Keratinocyte (primary cell): ENCODE data around the gene HDGFL2. TPM values are rescaled to one million over a fixed set of nuclear protein-coding genes. Genes with fewer than 3 reads are reported as not detected.

Experiments
- DNase-seq: peaks from one replicate; pipeline ENCODE4 v3.0.0-alpha.2; 2011; ENCODE audit warnings: low read depth, missing footprints, low spot score
- FAIRE-seq: peaks from 2 replicates; lab custom pipeline; 2011; peaks lifted over from hg19 to GRCh38; lab: Jason Lieb, UNC
- H2AFZ ChIP-seq: 2 replicates; pipeline ENCODE4 v1.6.0; 2012; ENCODE audit warnings: low read length, control low read depth, inconsistent platforms; ENCODE audit not compliant: control insufficient read depth
- H3K27ac ChIP-seq: 2 replicates; pipeline ENCODE4 v1.5.1; 2011; ENCODE audit warnings: low read length; ENCODE audit not compliant: control insufficient read depth, insufficient read depth
- H3K27me3 ChIP-seq: 3 replicates; pipeline ENCODE4 v1.6.0; 2011; ENCODE audit warnings: low read length; ENCODE audit not compliant: control insufficient read depth, insufficient read depth; ENCODE audit errors: extremely low read depth
- H3K36me3 ChIP-seq, 2 experiments: 2 replicates in 1 of 2; 3 replicates in 1 of 2; pipeline ENCODE4 v1.5.1; 2011; ENCODE audit warnings: low read length in 2 of 2, mild to moderate bottlenecking in 1 of 2; ENCODE audit not compliant: control insufficient read depth in 2 of 2, insufficient read depth in 2 of 2; ENCODE audit errors: extremely low read depth in 1 of 2
- H3K4me1 ChIP-seq: 3 replicates; pipeline ENCODE4 v1.5.1; 2011; ENCODE audit warnings: low read length; ENCODE audit not compliant: control insufficient read depth, insufficient read depth; ENCODE audit errors: extremely low read depth
- H3K4me2 ChIP-seq: 3 replicates; pipeline ENCODE4 v1.6.0; 2011; ENCODE audit warnings: low read depth, low read length; ENCODE audit not compliant: control insufficient read depth, insufficient read depth; ENCODE audit errors: extremely low read depth
- H3K4me3 ChIP-seq, 3 experiments: fragments of 200-600 bp in 1 of 3; sonication (generic) in 1 of 3; 2 replicates in 2 of 3; 3 replicates in 1 of 3; pipeline ENCODE4 v1.5.1; 2011 to 2016; ENCODE audit warnings: low read length in 3 of 3, mild to moderate bottlenecking in 3 of 3, control low read depth in 2 of 3, inconsistent platforms in 1 of 3, low read depth in 1 of 3, mixed read lengths in 1 of 3, mixed run types in 1 of 3, moderate library complexity in 1 of 3; ENCODE audit not compliant: control insufficient read depth in 2 of 3, insufficient read depth in 2 of 3; ENCODE audit errors: extremely low read depth in 1 of 3
- H3K79me2 ChIP-seq: 2 replicates; pipeline ENCODE4 v1.6.0; 2012; ENCODE audit warnings: low read length; ENCODE audit not compliant: control insufficient read depth, insufficient read depth
- H3K9ac ChIP-seq: 3 replicates; pipeline ENCODE4 v1.6.0; 2011; ENCODE audit warnings: low read length; ENCODE audit not compliant: control insufficient read depth, insufficient read depth; ENCODE audit errors: extremely low read depth
- H3K9me1 ChIP-seq: 3 replicates; pipeline ENCODE4 v1.6.0; 2011; ENCODE audit warnings: low read length; ENCODE audit not compliant: control insufficient read depth, insufficient read depth; ENCODE audit errors: extremely low read depth
- H3K9me3 ChIP-seq: 2 replicates; pipeline ENCODE4 v1.5.1; 2012; ENCODE audit warnings: low read depth, low read length; ENCODE audit not compliant: control insufficient read depth
- H4K20me1 ChIP-seq: 3 replicates; pipeline ENCODE4 v1.6.0; 2011; ENCODE audit warnings: low read length; ENCODE audit not compliant: control insufficient read depth, insufficient read depth; ENCODE audit errors: extremely low read depth
- EZH2 ChIP-seq: IDR thresholded peaks from one replicate; pipeline ENCODE4 v1.6.1; 2012; ENCODE audit warnings: inconsistent platforms, mild to moderate bottlenecking, low read length, moderate library complexity
- dilution Hi-C: fragments of 300-500 bp; cut with MboI; formaldehyde crosslinking; loops from one replicate; pipeline ENCODE4 v1.7.0; 2020; ENCODE audit warnings: low sequenced_read_pairs; ENCODE audit not compliant: extremely low pct_ligation_motif_present
- polyA plus RNA-seq, 5 experiments: library from polyadenylated mRNA; depleted of rRNA in 3 of 5; stranded (reverse) in 3 of 5; stranded (forward) in 1 of 5; unstranded in 1 of 5; fragments of >200 nt; gene quantifications; 1 replicate in 1 of 5; 2 replicates in 3 of 5; 3 replicates in 1 of 5; pipeline versions ENCODE4 v1.2.1 to v1.2.3, GENCODE V29; 2011 to 2012; ENCODE audit warnings: missing spikeins in 2 of 5, low read depth in 1 of 5, low replicate concordance in 1 of 5
- TF ChIP-seq, protein P1 (sequence below), 3 experiments: IDR thresholded peaks in 1 of 3; conservative IDR thresholded peaks in 1 of 3; optimal IDR thresholded peaks in 1 of 3; 2 replicates in 2 of 3; 3 replicates in 1 of 3; pipeline versions ENCODE3 to v1.5.1; 2011; ENCODE audit warnings: low read length in 3 of 3, mild to moderate bottlenecking in 3 of 3, moderate library complexity in 2 of 3, control low read depth in 1 of 3, inconsistent platforms in 1 of 3; ENCODE audit not compliant: insufficient read depth in 2 of 3; ENCODE audit errors: extremely low read depth in 1 of 3

Gene HDGFL2
- polyA plus RNA-seq, 1 donor (not counting 4 experiments of a cell fraction or from before 2014, with no cell fraction given) = 19.5 TPM

GRCh38 chr19:4500841-4501591 is 28.9 kb downstream of the HDGFL2 start:
- Histone ChIP-seq H2AFZ (no peak overlapping the region), H3K27ac (no peak overlapping the region), H3K4me2 (no peak overlapping the region), H3K9me1 (no peaks in the 10 kb centered on the region), H3K27me3 (no peaks in the 10 kb centered on the region), H3K79me2 (no peaks in the 10 kb centered on the region), H3K9me3 (no peaks in the 10 kb centered on the region), H3K36me3 (peaks cover 14 to 22% of the 10 kb centered on the region in 2 experiments), H4K20me1 (no peaks in the 10 kb centered on the region), H3K9ac (no peak overlapping the region), H3K4me1 (no peaks in the 10 kb centered on the region), H3K4me3 (no peak overlapping the region)
- DNase-seq = no peak
- dilution Hi-C loops = no loop called here
- no peak for FAIRE-seq
- TF ChIP-seq EZH2 = no peak
- TF ChIP-seq, protein P1, sequence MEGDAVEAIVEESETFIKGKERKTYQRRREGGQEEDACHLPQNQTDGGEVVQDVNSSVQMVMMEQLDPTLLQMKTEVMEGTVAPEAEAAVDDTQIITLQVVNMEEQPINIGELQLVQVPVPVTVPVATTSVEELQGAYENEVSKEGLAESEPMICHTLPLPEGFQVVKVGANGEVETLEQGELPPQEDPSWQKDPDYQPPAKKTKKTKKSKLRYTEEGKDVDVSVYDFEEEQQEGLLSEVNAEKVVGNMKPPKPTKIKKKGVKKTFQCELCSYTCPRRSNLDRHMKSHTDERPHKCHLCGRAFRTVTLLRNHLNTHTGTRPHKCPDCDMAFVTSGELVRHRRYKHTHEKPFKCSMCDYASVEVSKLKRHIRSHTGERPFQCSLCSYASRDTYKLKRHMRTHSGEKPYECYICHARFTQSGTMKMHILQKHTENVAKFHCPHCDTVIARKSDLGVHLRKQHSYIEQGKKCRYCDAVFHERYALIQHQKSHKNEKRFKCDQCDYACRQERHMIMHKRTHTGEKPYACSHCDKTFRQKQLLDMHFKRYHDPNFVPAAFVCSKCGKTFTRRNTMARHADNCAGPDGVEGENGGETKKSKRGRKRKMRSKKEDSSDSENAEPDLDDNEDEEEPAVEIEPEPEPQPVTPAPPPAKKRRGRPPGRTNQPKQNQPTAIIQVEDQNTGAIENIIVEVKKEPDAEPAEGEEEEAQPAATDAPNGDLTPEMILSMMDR (optimal IDR thresholded peaks at IDR 0.05 in 1 of 3, IDR thresholded peaks at IDR 0.05 in 1 of 3, conservative IDR thresholded peaks at IDR 0.05 in 1 of 3; ENCODE audit: extremely low read depth in 1 of 3, insufficient read depth in 2 of 3, low read length in 3 of 3) = no peak

DNA sequence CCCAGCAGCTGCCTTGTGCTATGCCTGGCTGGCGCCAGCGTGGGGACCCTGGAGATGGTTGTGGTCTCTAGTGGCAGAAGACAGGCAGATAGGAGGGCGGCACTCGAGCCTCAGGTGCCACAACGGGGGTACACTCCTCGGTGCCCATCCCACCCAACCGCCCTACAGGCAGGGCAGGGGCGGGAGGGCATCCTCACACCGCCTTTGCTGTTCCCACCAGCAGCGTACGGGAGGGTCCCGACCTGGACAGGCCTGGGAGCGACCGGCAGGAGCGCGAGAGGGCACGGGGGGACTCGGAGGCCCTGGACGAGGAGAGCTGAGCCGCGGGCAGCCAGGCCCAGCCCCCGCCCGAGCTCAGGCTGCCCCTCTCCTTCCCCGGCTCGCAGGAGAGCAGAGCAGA is 29.6 kb downstream of the HDGFL2 start:
- DNase-seq = no peak
- Histone ChIP-seq H3K9me1 (peaks cover 2% of the 10 kb centered on the region), H3K36me3 (peaks cover 12 to 21% of the 10 kb centered on the region in 2 experiments), H2AFZ (no peak overlapping the region), H3K27ac (no peak overlapping the region), H4K20me1 (no peaks in the 10 kb centered on the region), H3K9me3 (no peaks in the 10 kb centered on the region), H3K9ac (no peak overlapping the region), H3K27me3 (no peaks in the 10 kb centered on the region), H3K4me3 (no peak overlapping the region), H3K4me2 (no peak overlapping the region), H3K79me2 (no peaks in the 10 kb centered on the region), H3K4me1 (peaks cover 5% of the 10 kb centered on the region)
- dilution Hi-C loops = no loop called here
- FAIRE-seq = no peak
- TF ChIP-seq EZH2 = no peak
- TF ChIP-seq, protein P1 (optimal IDR thresholded peaks at IDR 0.05 in 1 of 3, IDR thresholded peaks at IDR 0.05 in 1 of 3, conservative IDR thresholded peaks at IDR 0.05 in 1 of 3; ENCODE audit: extremely low read depth in 1 of 3, insufficient read depth in 2 of 3, low read length in 3 of 3) = no peak
